HG02610 (cell line): ENCODE data around the gene PTPRCAP.
"Not testable (repeated sequence)": the region's sequence is repeated elsewhere in the genome, so short reads cannot be mapped to it uniquely, and the experiment has no call there.

Experiments
- ATAC-seq: cut with Tn5 transposase; IDR thresholded peaks from one replicate; pipeline ENCODE4 v1.9.1; 2021; ENCODE audit warnings: mild to moderate bottlenecking, moderate library complexity; ENCODE audit not compliant: unreplicated experiment

Gene PTPRCAP, protein sequence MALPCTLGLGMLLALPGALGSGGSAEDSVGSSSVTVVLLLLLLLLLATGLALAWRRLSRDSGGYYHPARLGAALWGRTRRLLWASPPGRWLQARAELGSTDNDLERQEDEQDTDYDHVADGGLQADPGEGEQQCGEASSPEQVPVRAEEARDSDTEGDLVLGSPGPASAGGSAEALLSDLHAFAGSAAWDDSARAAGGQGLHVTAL

DNA sequence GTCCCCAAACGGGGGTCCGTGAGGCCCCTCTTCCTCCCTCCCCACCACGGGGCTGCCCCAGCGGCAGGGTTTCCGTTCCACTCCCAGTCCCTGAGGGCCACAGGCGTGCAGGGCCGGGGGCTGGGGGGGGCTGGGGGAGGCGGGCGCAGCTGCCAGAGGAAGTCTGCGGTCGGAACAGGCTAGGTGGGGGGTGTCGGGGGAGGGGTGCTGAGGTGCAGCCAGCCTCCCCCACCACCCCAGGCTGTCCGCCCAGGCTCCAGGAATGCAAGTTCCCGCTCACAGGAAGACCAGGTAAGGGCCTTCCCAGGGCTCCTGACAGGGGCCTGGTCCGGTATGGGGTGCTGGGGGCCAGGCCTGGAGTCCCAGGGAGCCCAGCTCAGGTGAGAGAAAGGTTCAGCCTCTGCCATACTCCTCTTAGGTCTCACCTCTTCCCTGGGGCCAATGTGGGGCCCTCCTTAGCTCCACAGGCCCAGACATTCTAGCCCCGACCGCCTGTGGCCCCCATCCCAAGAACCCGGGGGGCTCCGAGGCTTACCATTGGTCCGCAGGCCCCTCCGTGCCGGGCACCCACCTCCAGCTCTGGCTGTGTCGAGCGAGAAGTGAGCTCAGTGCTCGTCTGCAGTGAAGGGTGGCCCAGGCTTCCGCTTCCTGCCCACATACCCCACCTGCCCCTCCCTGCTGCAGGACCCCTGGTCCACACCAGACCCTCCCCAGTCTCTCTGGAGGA is at the start of gene PTPRCAP:
TSS of gene PTPRCAP (minus strand) at position 601 of the 727 bp plus-strand sequence. CDS start at position 538, 63 bp downstream.
- no peak for ATAC-seq

DNA sequence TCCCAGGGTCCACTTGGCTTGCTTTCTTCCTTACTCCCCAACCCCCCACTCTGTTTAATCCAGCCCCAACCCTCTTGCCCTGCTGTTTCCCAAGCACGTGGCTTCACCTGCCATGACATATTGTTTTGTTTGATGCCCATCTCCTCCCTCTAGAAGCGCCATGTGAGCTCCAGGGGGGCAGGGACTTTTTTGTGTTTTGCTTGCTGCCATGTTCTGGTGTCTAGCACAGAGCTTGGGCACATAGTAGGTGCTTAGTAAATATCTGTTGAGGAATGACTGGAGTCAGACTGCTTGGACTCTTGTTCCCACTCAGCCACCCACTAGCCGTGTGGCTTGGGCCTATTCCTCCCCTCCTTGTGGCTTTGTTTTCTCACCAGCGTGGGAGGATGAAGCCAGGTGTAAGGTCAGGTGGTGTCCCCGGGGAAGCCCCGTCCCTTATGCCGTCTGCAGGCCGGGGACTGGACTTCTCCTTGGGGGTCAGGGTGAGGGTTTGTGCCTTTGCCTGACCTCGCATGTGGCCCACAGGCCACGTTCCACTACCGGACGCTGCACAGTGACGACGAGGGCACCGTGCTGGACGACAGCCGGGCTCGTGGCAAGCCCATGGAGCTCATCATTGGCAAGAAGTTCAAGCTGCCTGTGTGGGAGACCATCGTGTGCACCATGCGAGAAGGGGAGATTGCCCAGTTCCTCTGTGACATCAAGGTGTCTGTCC is 49.2 kb upstream of the PTPRCAP start:
- ATAC-seq = no peak

- not testable (repeated sequence) for ATAC-seq
These were observed 48.4 kb upstream of the PTPRCAP start for GRCh38 chr11:67485873-67486361.

- ATAC-seq = no peak
These were observed 47.4 kb upstream of the PTPRCAP start for GRCh38 chr11:67484847-67485311.

DNA sequence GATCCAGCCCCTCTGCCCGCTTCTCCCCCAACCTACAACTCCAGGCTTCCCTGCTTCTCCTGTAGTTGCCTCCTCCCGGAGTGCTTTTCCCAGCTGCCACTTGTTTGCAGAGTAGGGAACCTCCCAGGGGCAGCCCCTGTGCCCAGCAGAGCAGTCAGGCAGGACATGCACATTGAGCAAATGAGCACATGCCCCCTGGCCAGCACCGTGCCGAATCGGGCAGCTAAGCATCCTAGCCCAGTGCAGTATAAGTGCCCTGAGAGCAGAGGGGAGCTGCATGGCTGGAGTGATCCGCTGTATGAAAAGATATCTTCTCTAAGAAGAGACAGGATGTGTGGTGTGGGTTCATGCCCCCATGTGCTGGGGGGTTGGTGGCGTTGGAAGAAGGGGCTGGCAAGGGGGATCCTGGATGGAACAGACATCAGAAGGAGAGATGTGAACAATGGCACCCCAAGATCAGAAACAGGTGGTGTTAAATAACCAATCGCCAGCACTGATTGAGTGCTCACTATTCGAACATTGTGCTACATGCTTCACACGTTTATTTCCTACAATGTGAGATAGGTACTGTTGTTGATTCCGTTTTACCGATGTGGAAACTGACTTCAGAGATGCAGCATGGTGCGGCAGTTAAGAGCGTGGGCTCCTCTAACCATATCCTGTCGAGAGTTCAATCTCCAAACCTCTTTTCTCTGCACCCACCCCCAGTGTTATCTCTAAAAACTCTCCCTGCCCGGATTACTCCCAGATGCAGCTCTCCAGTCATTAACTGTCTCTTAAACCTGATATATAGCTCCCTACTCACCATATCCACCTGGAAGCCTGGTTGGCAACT is 46.6 kb upstream of the PTPRCAP start:
- ATAC-seq = no peak

DNA sequence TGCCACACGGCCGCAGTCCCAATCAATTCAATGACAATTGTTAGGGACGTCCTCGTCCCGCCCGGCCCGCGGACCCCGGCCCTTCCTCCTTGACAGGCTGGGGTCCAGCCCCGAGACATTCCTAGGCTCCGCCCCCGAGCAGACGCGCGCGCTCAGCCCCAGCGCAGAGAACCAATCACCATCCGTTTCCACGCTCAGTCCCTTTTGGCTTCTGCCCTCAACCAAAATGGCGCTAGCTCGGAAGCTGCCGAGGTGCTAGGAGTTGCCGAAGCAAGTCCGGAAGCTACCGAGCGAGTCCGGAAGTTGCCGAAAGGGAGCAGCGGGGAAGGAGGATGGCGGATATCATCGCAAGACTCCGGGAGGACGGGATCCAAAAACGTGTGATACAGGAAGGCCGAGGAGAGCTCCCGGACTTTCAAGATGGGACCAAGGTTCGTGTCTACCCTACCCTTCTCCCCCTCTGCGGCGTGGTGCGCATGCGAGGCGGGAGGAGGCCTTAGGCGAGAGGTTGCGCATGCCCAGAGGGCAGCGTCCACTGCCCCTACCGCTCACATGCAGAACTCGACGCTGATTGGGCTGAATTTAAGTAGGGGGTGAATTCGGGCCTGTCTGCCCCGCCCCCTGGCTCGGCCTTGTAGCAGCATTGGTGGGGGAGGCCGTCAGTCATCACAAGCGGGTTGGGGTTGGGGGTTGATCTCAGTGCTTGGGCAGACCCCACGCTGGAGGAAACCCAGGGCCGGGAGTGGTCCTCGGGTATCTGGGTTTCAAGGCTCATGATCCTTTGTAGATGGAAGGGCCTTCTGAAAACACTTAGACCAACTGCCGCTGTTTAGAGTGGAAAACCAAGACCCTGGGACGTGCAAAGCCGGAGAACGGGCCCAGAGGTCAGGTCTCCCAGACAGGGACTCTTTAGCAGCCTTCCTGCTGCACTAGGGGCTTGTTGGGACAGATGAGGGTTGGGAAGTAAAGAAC is 45.6 kb upstream of the PTPRCAP start, which contains the start of gene AIP:
TSS of gene AIP (plus strand) at position 200 of the 972 bp plus-strand sequence. CDS start at position 333, 133 bp downstream.
- peak; percentile 70 for ATAC-seq

- ATAC-seq = no peak
These were observed 44.9 kb upstream of the PTPRCAP start for GRCh38 chr11:67482275-67482826.

DNA sequence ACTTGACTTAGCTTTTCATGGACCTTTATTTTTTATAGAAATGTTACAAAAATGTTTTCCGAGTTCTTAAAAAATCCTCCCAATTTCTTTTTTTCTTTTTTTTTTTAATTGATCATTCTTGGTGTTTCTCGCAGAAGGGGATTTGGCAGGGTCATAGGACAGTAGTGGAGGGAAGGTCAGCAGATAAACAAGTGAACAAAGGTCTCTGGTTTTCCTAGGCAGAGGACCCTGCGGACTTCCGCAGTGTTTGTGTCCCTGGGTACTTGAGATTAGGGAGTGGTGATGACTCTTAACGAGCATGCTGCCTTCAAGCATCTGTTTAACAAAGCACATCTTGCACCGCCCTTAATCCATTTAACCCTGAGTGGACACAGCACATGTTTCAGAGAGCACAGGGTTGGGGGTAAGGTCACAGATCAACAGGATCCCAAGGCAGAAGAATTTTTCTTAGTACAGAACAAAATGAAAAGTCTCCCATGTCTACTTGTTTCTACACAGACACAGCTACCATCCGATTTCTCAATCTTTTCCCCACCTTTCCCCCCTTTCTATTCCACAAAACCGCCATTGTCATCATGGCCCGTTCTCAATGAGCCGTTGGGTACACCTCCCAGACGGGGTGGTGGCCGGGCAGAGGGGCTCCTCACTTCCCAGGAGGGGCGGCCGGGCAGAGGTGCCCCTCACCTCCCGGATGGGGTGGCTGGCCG is 40.0 kb upstream of the PTPRCAP start:
- not testable (repeated sequence) for ATAC-seq

DNA sequence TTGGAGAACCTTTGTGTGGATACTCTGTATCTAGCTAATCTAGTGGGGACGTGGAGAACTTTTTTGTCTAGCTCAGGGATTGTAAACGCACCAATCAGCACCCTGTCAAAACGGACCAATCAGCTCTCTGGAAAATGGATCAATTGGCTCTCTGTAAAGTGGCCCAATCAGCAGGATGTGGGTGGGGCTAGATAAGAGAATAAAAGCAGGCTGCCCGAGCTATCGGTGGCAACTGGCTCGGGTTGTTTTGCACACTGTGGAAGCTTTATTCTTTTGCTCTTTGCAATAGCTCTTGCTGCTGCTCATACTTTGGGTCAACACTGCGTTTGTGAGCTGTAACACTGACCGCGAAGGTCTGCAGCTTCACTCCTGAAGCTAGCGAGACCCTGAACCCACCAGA is 39.2 kb upstream of the PTPRCAP start:
- ATAC-seq = not testable (repeated sequence)

DNA sequence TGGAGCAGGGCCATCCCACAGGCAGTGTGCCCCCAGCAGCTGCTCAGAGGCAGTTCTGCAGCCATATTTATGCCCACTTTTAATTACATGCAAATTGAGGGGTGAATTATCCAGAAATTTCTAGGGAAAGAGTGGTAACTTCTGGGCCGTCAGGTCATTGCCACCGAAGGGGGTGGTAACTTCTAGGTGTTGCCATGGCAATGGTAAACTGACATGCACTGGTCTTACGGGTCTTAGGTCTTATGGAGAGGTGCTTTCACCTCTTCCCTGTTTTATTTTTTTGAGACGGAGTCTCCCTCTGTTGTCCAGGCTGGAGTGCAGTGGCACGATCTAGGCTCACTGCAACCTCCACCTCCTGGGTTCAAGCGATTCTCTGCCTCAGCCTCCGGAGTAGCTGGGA is 35.4 kb upstream of the PTPRCAP start:
- no peak for ATAC-seq

DNA sequence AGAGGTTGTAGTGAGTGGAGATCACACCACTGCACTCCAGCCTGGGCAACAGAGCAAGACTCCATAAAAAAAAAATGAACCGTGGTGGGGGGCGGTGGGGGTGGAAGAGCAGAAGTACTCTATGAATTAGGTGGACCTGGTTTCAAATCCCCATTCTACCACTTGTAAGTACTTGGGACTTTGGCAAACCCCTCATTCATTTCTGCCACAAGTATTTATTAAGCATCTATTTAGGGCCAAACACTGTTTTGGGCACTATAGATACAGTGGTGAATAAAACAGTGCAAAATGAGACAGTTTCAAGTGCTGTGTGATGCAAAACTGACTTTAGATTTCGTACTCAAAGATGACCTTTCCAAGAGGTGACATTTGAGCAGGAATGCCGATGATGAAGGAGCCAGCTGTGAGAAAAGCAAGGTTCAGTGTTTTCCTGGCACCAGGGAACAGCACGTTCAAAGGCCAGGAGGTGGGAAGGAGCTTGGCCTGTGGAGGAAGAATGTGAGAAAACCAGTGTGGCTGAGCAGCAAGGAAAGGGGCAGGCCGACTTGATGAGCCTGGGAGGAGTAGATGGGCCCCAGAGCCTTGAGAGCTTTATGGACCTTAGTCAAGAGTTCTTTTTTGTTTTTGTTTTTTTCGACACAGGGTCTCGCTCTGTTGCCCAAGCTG is 33.0 kb upstream of the PTPRCAP start:
- no peak for ATAC-seq

- ATAC-seq = no peak
These were observed 32.0 kb upstream of the PTPRCAP start for GRCh38 chr11:67469508-67469811.

GRCh38 chr11:67468759-67469507 is 31.5 kb upstream of the PTPRCAP start, which contains the start of gene TMEM134:
TMEM134 (minus strand) TSS chr11:67469251; CDS start chr11:67469192, 59 bp downstream.
- peak; percentile 69 for ATAC-seq

DNA sequence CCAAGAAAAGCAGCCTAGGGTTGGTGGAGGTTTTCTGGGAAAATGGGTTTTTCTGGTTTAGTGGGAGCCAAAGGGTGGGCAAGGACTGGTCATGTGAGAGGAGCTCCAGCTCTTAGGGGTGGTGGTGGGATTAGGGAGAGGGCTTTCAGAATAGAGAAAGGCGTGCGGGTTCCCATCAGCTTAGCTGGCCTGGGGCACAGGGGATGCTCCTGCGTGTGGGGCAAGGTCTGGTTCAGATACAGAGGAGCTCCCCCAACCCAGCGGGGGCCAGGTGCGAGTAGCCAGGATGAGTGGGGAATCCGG is 30.9 kb upstream of the PTPRCAP start:
- no peak for ATAC-seq

GRCh38 chr11:67468056-67468455 is 30.6 kb upstream of the PTPRCAP start:
- no peak for ATAC-seq

DNA sequence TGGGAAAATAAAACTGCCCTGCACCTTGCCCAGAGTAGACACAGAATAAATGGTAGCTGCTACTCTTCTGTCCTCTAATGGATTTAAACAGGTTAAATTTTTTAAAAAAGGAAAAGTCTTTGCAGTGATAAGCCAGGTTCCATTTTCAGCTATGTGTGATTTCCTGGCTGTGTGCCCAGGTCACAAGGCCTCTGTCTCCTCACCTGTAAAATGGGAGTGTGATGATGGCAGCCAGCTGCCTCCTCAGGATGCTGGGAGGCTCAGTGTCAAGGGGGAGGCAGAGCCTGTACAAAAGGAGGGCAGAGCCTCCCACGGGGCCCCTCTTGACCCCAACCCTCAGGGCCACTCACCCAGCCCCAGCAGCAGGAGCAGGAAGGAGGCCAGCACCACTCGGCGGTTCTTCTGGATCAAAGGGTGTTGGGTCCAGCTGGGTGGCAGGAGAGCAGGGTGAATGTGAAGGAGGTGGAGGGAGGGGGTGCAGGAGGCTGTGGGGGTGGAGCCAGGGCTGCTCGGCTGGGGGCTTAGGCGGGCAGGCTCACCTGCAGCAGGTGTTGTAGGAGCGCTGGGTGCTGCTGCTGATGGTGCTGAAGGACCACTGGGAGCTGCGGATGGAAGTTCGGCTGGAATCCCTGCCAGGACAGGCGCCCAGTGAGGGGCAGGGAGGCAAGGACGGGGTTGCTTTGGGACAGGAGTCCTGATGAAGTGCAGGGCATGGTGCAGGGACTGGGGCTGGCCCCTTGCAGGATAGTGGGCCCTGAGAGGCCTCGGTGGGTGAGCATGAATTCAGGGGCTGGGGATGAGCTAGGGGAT is 29.7 kb upstream of the PTPRCAP start:
- no peak for ATAC-seq

DNA sequence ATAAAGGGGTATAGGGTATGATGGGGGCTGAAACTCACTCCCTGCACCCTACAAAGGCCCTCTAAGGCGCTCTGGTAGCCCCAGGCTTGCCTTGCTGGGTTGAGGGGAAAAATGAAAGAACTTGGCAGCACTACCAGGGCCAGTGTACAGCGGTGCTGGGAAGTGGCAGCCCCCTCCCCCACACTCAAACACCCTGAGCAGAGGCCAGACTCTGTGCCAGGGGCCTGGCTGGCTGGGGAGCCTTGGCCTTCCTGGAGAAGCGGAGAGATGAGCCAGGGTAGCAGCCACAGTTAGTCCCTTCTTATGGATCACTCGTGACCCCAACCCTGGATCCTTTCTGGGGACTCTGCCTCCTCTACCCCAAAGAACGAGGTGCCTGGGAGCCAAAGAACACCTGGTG is 28.9 kb upstream of the PTPRCAP start:
- no peak for ATAC-seq
